Measurements from ENCODE around the gene PXDC1. TPM values are rescaled to one million over a fixed set of nuclear protein-coding genes. Genes with fewer than 3 reads are reported as not detected.

PXDC1 gene
- total RNA-seq, 6 donors from 2014 or later: 51.6 to 118 (median 95.3) TPM

DNA sequence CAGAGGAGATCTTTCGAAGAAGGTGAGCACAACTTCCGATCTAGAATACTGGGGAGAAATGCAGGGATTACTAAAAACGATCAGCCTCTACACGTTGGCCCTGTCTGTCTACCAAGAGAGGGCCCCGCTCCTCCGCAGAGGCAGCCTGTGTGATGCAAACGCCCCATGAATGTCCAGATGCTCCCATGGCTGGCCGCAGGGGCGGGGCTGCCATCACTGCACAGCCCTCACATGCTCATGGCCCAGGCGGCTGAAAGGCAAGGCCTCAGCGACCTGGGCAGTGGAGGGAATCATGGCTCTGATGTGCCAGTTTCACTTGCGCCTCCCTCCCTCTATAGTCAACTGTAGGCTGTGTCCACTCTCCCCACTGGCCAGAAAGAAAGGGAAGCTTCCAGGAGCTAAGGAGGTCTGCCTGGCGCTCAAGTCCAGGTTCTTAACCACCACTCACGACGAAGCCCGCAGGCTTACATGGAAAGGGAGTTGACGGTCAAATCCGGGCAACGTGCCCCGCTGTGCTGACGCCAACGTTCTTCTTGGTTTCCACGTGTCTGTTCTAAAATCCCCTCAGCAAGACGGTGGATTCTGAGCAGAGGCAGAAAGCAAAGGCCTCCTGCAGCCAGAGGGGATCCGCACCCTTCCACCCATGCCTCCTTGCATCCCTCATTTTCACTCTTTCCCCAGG, 14.2 kb downstream of the PXDC1 start:
- no peak overlapping the region for H3K4me3 ChIP-seq
- peaks cover 16 to 36% (median 29%) of the 10 kb centered on the region in 4 donors for H3K4me1 ChIP-seq
- H3K9me3 ChIP-seq: peaks cover 0 to 4% (median 0%) of the 10 kb centered on the region in 4 donors
- WGBS, 2 donors: 92% methylated on average over 25 of the region's 25 CpGs
- H3K36me3 ChIP-seq: peaks cover 0 to 63% (median 40%) of the 10 kb centered on the region in 4 donors
- DNase-seq (no peak), ATAC-seq (ENCODE audit: low FRiP score in 2 of 2) (peak in 1 of 2 donors; percentile 25)
- H3K27me3 ChIP-seq: no peaks in the 10 kb centered on the region
- TF ChIP-seq EP300 (IDR thresholded peaks at IDR 0.05) (no peak), CTCF (IDR thresholded peaks at IDR 0.05) (no peak), POLR2A (IDR thresholded peaks at IDR 0.05) (no peak)
- no peak overlapping the region for H3K27ac ChIP-seq

GRCh38 chr6:3735029-3735605, 16.4 kb downstream of the PXDC1 start:
- no peak overlapping the region for H3K27ac ChIP-seq
- no peak overlapping the region for H3K4me3 ChIP-seq
- TF ChIP-seq EP300 (IDR thresholded peaks at IDR 0.05) (no peak), POLR2AphosphoS5 (IDR thresholded peaks at IDR 0.05) (no peak), POLR2A (IDR thresholded peaks at IDR 0.05) (no peak), CTCF (IDR thresholded peaks at IDR 0.05) (no peak)
- H3K9me3 ChIP-seq: peaks cover 0 to 4% (median 0%) of the 10 kb centered on the region in 4 donors
- no peak for ATAC-seq (ENCODE audit: low FRiP score in 2 of 2)
- peaks cover 0 to 24% (median 12%) of the 10 kb centered on the region in 4 donors for H3K4me1 ChIP-seq
- peaks cover 0 to 80% (median 48%) of the 10 kb centered on the region in 4 donors for H3K36me3 ChIP-seq
- no peaks in the 10 kb centered on the region for H3K27me3 ChIP-seq
- WGBS, 2 donors: 93 to 95% methylated on average over 5 of the region's 5 CpGs
- no peak for DNase-seq

DNA sequence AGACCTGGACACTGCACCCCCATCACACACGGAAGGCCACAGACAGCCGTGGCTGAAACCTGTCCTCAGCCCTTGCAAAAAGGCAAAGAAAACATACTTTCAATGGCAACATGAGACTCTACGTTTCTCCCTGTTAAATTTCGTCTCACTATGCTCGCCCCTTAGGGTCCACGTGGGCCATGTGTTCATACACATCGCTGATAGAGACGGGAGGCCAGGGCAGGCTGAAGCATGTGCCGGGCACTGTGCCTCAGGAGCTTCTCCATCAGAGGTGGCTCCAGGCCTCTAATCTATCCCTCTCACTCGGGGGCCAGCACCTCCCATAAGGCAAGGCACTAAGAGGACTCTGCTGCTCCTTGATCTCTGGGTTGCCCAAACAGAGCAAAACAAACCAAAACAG, 17.5 kb downstream of the PXDC1 start:
- Histone ChIP-seq H3K27me3 (no peaks in the 10 kb centered on the region), H3K27ac (no peak overlapping the region), H3K36me3 (peaks cover 4 to 87% (median 50%) of the 10 kb centered on the region in 4 donors), H3K9me3 (peaks cover 0 to 4% (median 0%) of the 10 kb centered on the region in 4 donors), H3K4me1 (peaks cover 0 to 13% (median 7%) of the 10 kb centered on the region in 4 donors), H3K4me3 (no peak overlapping the region)
- no peak for DNase-seq
- WGBS, 2 donors: 89 to 96% methylated on average over 10 of the region's 10 CpGs
- ATAC-seq (ENCODE audit: low FRiP score in 2 of 2): no peak
- no peak for TF ChIP-seq CTCF (IDR thresholded peaks at IDR 0.05)
- no peak for TF ChIP-seq POLR2A (IDR thresholded peaks at IDR 0.05)
- TF ChIP-seq POLR2AphosphoS5 (IDR thresholded peaks at IDR 0.05): no peak
- TF ChIP-seq EP300 (IDR thresholded peaks at IDR 0.05): no peak

- H3K9me3 ChIP-seq: peaks cover 0 to 4% (median 0%) of the 10 kb centered on the region in 4 donors
- H3K4me1 ChIP-seq: peaks cover 0 to 13% (median 4%) of the 10 kb centered on the region in 4 donors
- H3K4me3 ChIP-seq: no peak overlapping the region
- 89 to 91% methylated on average over 17 of the region's 17 CpGs for WGBS, 2 donors
- no peak for ATAC-seq (ENCODE audit: low FRiP score in 2 of 2)
- TF ChIP-seq POLR2AphosphoS5 (IDR thresholded peaks at IDR 0.05) (no peak), POLR2A (IDR thresholded peaks at IDR 0.05) (no peak), CTCF (IDR thresholded peaks at IDR 0.05) (no peak), EP300 (IDR thresholded peaks at IDR 0.05) (no peak)
- H3K36me3 ChIP-seq: peaks cover 4 to 83% (median 49%) of the 10 kb centered on the region in 4 donors
- H3K27ac ChIP-seq: no peak overlapping the region
- DNase-seq: no peak
- H3K27me3 ChIP-seq: no peaks in the 10 kb centered on the region
These were observed 18.1 kb downstream of the PXDC1 start for GRCh38 chr6:3733321-3733925.
